Upper lobe of right lung (tissue), 1 donor: ENCODE data around the gene CLASP1. TPM values are rescaled to one million over a fixed set of nuclear protein-coding genes. Genes with fewer than 3 reads are reported as not detected.
"Not testable (repeated sequence)": the region's sequence is repeated elsewhere in the genome, so short reads cannot be mapped to it uniquely, and the experiment has no call there.

Experiments used
- ATAC-seq: fragments of 200-7000 bp; cut with Tn5 transposase; one replicate; pipeline ENCODE4 v1.9.1; 2020; ENCODE audit warnings: mild to moderate bottlenecking, moderate library complexity
- DNase-seq: peaks from one replicate; pipeline ENCODE4 v3.0.0-alpha.2; 2020
- H3K27ac ChIP-seq: fragments of 200-600 bp; one replicate; pipeline ENCODE4 v1.8.0; 2022
- H3K27me3 ChIP-seq: fragments of 200-600 bp; one replicate; pipeline ENCODE4 v1.8.0; 2022; ENCODE audit warnings: mild to moderate bottlenecking
- H3K36me3 ChIP-seq: fragments of 200-600 bp; one replicate; pipeline ENCODE4 v1.8.0; 2022
- H3K4me1 ChIP-seq: fragments of 200-600 bp; one replicate; pipeline ENCODE4 v1.8.0; 2022
- H3K4me3 ChIP-seq: fragments of 200-600 bp; one replicate; pipeline ENCODE4 v1.8.0; 2022; ENCODE audit warnings: mild to moderate bottlenecking
- H3K9me3 ChIP-seq: fragments of 200-600 bp; one replicate; pipeline ENCODE4 v1.8.0; 2022
- CTCF ChIP-seq: fragments of 200-600 bp; IDR thresholded peaks from one replicate; pipeline ENCODE4 v1.8.0; 2022; ENCODE audit warnings: antibody characterized with exemption
- intact Hi-C: fragments of 100-400 bp; cut with DNase I; formaldehyde crosslinking; loops from one replicate; pipeline ENCODE4 v1.11.0; 2022
- total RNA-seq: library from RNA; stranded (reverse); fragmentation: NEBNext Ultra II Directional; extraction: Animal tissue kit (Norgen Biotek cat#: 25700); gene quantifications from one replicate; pipeline ENCODE4 v1.2.1, GENCODE V29; 2021
- donor health status: DM: no; HTN: yes; CAD: no; lungs with severe emphysema.

The CLASP1 gene
- total RNA-seq, 1 donor from 2014 or later = 44.5 TPM

GRCh38 chr2:121686218-121686617, 37.0 kb upstream of the CLASP1 start:
- DNase-seq (no peak), ATAC-seq (no peak)
- H3K27ac ChIP-seq = no peak overlapping the region
- peaks cover 18% of the 10 kb centered on the region for H3K9me3 ChIP-seq
- H3K4me3 ChIP-seq = no peak overlapping the region
- H3K36me3 ChIP-seq = no peaks in the 10 kb centered on the region
- H3K27me3 ChIP-seq = no peaks in the 10 kb centered on the region
- H3K4me1 ChIP-seq = no peaks in the 10 kb centered on the region
- intact Hi-C loops = no loop called here
- TF ChIP-seq CTCF = no peak

DNA sequence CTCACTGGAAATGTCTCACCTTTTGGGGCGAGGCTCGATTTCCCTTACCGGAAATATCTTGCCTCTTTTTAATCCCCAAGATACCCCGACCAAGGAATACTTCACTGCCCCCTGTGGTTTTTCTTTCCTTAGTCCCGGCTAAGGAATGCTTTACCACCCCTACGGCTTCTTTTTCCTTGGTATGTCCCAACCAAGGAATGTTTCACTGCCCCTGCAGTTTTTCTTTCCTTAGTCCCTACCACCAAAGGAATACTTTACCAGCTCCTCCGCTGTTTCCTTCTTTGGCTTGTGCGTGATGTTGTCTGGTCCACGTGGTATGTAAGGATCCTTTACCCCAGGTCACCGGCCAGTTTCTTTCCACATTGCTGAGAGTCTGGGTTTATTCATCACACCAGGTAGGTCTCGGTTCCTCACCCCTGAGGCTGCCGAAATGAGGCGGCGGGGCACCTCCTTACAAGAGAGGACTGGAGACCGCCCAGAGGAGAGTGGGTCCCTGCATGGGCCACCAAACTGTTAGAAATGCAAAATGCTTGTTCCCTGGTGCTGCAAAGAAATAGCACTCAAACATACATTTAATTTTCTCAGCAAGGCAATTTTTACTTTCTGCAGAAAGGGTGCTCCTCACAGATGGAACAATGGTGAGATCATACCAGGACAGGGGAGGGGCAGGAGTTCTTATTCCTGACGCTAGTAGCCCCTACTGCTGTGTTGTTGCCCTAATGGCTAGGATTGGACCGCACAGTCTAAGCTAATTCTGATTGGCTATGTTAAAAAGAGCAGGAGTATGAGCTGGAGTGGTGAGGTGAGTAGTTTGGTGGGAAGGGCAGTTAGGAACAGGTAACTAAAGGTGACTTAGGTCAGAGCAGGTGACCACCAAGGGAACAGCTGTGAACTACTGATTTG, 33.4 kb upstream of the CLASP1 start:
- TF ChIP-seq CTCF = no peak
- H3K9me3 ChIP-seq = peaks cover 18% of the 10 kb centered on the region
- H3K4me3 ChIP-seq = no peak overlapping the region
- H3K4me1 ChIP-seq = no peaks in the 10 kb centered on the region
- intact Hi-C loops = no loop called here
- no peak for DNase-seq
- no peaks in the 10 kb centered on the region for H3K27me3 ChIP-seq
- H3K27ac ChIP-seq = no peak overlapping the region
- ATAC-seq = no peak
- H3K36me3 ChIP-seq = no peaks in the 10 kb centered on the region

- Histone ChIP-seq H3K9me3 (peaks cover 8% of the 10 kb centered on the region), H3K27me3 (no peaks in the 10 kb centered on the region), H3K4me3 (no peak overlapping the region), H3K27ac (no peak overlapping the region), H3K4me1 (no peaks in the 10 kb centered on the region), H3K36me3 (no peaks in the 10 kb centered on the region)
- no peak for ATAC-seq
- DNase-seq = no peak
- TF ChIP-seq CTCF = no peak
- intact Hi-C loops = no loop called here
Observed at GRCh38 chr2:121677855-121678254, 28.6 kb upstream of the CLASP1 start.

DNA sequence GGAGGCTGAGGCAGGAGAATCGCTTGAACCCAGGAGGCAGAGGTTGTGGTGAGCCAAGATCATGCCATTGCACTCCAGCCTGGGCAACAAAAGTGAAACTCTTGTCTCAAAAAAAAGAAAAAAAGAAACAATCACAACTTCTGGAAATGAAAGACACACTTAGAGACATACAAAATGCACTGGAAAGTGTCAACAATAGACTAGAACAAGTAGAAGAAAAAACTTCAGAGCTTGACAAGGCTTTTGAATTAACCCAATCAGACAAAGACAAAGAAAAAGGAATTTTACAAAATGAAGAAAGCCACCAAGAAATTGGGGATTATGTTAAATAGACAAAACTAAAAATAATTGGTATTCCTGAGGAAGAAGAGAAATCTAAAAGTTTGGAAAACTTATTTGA, 22.4 kb upstream of the CLASP1 start:
- H3K4me3 ChIP-seq, H3K36me3 ChIP-seq: not testable (repeated sequence)

DNA sequence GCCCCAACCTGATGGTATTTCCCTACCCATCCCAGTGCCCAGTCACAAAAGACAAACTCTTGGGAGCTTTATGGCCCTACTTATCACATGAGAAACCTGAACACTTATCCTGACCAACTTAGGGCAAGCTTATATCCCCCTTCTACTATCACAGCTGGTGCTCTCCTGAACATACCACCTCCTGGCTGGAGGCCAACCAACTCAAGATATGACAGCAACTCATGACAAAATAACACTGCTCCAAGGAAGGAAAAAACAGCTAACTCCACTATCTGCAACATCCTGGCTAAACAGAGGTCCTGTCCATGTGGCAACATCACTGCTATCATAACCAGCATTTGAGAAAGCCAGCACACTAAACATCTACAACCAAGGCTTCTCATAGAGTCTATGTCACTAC, 20.9 kb upstream of the CLASP1 start:
- intact Hi-C loops = no loop called here
- H3K27ac ChIP-seq = no peak overlapping the region
- H3K9me3 ChIP-seq = no peaks in the 10 kb centered on the region
- DNase-seq = no peak
- H3K27me3 ChIP-seq = no peaks in the 10 kb centered on the region
- ATAC-seq = no peak
- no peaks in the 10 kb centered on the region for H3K36me3 ChIP-seq
- TF ChIP-seq CTCF = no peak
- no peaks in the 10 kb centered on the region for H3K4me1 ChIP-seq
- H3K4me3 ChIP-seq = no peak overlapping the region

More for the DNA sequence above, 22.4 kb upstream of the CLASP1 start:
- DNase-seq, H3K9me3 ChIP-seq, H3K27me3 ChIP-seq, H3K27ac ChIP-seq, H3K4me1 ChIP-seq, ATAC-seq, intact Hi-C loops: not testable (repeated sequence)

DNA sequence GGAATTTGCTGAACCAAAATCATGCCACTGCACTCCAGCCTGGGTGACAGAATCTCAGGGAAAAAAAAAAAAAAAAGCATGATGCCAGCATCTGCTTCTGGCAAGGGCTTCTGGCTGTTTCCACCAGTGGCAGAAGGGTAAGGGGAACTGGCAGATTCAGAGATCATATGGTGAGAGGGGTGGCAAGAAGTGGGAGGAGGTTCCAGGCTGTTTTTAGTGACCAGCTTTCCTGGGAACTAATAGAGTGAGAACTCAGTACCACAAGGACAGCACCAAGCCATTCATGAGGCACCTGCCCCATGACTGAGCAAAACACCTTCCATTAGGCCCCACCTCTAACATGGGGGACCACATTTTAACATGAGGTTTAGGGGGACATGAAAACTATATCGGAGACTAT, 18.4 kb upstream of the CLASP1 start:
- ATAC-seq (no peak), DNase-seq (no peak)
- intact Hi-C loops = no loop called here

More for the DNA sequence above, 18.4 kb upstream of the CLASP1 start:
- H3K36me3 ChIP-seq = no peaks in the 10 kb centered on the region
- no peaks in the 10 kb centered on the region for H3K27me3 ChIP-seq
- no peak overlapping the region for H3K27ac ChIP-seq
- H3K9me3 ChIP-seq = no peaks in the 10 kb centered on the region
- no peaks in the 10 kb centered on the region for H3K4me1 ChIP-seq
- no peak overlapping the region for H3K4me3 ChIP-seq
- no peak for TF ChIP-seq CTCF
